ENCODE results near the gene ADCYAP1.
"Not testable (repeated sequence)": the region's sequence is repeated elsewhere in the genome, so short reads cannot be mapped to it uniquely, and the experiment has no call there.

The ADCYAP1 gene

DNA sequence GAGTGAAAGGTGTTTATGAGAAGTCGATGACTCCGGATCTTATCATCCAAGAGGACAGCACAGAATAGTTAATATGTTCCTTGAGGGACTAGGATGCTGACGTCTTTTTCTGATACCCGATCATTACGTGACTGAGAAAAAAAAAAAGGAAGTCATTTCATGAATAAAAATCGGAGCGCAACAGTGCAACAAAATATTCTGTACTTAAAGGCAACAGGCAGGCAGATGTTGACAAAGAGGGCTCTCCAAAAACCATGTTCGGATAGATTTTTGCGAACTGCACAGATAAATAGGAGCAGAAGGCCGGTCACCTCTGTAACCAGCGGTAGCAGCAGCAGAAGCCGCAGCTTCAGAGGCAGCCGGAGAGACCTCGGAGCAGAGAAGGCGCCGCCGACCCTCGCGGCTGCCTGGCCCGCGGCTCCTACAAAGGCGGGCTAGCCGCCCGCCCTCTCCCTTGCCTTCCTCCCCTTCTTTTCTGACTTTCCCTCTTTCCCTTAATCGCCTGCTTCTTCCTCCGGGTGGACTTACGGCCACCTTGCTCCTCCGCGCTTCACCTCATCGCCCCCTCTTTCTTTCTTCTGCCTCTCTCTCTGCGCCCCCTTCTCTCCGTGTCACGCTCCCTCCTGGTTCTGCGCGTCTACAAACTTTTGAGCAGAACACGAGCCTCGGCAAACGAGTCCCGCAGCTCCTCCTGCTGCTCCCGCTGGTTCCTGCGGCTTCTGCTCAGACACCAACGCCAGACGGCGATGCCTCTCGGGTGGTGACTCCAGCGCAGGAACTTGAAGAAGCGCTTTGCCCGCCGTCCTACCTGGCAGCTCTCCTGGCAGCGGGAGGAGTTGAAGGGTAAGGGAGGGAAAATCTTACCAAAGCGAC lies at the start of gene ADCYAP1:
Gene ADCYAP1 (plus strand): TSS at position 654 of the 873 bp plus-strand sequence. CDS start 516 bp downstream, outside the sequence.
- no peaks in the 10 kb centered on the region for H3K36me3 ChIP-seq (ENCODE audit: control insufficient read depth, insufficient read depth, low read length)
- peaks cover 22% of the 10 kb centered on the region for H3K4me1 ChIP-seq (ENCODE audit: control insufficient read depth, insufficient read depth, low read length)
- H3K9ac ChIP-seq (ENCODE audit: low read length) = no peak within 1 kb of the TSS
- no peaks in the 10 kb centered on the region for H3K9me3 ChIP-seq (ENCODE audit: control insufficient read depth, insufficient read depth, low read depth, low read length)
- H3K27ac ChIP-seq (ENCODE audit: low read depth, low read length) = no peak within 1 kb of the TSS
- peak within 1 kb of the TSS; percentile 71 for H3K4me3 ChIP-seq (ENCODE audit: low read depth, low read length)
- H3K27me3 ChIP-seq (ENCODE audit: control insufficient read depth, insufficient read depth, low read length) = peaks cover 98% of the 10 kb centered on the region

DNA sequence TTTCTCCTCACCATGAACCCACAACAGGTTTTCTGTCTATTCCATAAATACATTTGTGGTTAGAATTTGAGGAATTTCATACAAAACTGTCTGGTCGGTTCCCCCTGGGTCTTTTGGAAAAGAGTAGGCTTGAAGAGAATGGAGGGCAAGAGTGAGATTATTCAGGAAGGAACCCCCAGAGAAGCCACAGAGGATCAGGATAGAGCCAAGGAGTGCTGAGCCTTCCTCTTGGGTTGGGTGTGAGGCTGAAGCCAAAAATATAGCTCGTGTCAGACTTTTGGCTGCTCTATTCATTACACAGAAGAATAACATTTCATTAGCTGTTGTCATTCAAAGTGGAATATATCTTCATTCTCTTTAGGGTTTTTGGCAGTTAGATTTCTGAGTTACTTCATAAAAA lies 46.7 kb upstream of the ADCYAP1 start:
- Histone ChIP-seq H3K27ac (ENCODE audit: low read depth, low read length) (no peak overlapping the region), H3K4me3 (ENCODE audit: low read depth, low read length) (no peak overlapping the region), H3K4me1 (ENCODE audit: control insufficient read depth, insufficient read depth, low read length) (peaks cover 5% of the 10 kb centered on the region), H3K27me3 (ENCODE audit: control insufficient read depth, insufficient read depth, low read length) (no peaks in the 10 kb centered on the region), H3K9me3 (ENCODE audit: control insufficient read depth, insufficient read depth, low read depth, low read length) (no peaks in the 10 kb centered on the region), H3K9ac (ENCODE audit: low read length) (no peak overlapping the region), H3K36me3 (ENCODE audit: control insufficient read depth, insufficient read depth, low read length) (no peaks in the 10 kb centered on the region)

DNA sequence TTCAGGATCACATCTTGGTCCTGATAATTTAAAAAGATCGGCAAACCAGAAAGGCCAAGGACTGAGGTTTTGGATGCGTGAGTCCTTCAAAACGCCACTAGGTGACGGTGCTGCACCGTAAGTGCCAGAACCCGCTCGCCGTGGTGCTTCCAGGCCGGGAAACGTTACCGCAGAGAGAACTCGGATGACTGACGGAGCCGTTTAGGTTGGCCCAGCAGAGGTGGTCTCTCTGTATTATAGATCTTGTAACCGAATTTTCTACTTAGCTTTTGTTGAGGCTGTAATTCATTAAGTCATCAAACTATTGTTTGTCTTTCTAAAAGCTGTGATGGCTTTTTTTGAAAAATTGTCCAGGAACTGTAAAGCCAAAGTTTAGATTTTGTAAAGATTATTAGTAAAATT lies 39.8 kb upstream of the ADCYAP1 start:
- H3K4me1 ChIP-seq (ENCODE audit: control insufficient read depth, insufficient read depth, low read length) = peaks cover 5% of the 10 kb centered on the region
- no peaks in the 10 kb centered on the region for H3K36me3 ChIP-seq (ENCODE audit: control insufficient read depth, insufficient read depth, low read length)
- no peak overlapping the region for H3K27ac ChIP-seq (ENCODE audit: low read depth, low read length)
- H3K9me3 ChIP-seq (ENCODE audit: control insufficient read depth, insufficient read depth, low read depth, low read length) = no peaks in the 10 kb centered on the region
- H3K9ac ChIP-seq (ENCODE audit: low read length) = no peak overlapping the region
- no peaks in the 10 kb centered on the region for H3K27me3 ChIP-seq (ENCODE audit: control insufficient read depth, insufficient read depth, low read length)
- H3K4me3 ChIP-seq (ENCODE audit: low read depth, low read length) = no peak overlapping the region

DNA sequence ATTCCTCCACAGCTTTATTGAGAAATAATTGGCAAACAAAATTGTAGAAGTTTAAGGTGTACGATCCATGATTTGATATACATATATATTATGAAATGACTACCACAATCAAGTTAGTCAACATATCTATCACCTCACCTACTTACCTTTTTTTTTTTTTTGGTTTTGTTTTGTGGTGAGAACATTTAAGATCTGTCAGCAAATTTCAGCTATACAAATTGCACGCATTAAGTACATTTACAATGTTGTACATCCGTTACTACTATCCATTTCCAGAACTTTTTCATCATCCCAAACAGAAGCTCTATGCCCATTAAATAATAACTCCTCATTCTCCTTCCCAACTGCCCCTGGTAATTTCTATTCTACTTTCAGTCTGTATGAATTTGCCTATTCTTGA lies 37.4 kb upstream of the ADCYAP1 start:
- Histone ChIP-seq H3K4me3 (ENCODE audit: low read depth, low read length) (no peak overlapping the region), H3K9me3 (ENCODE audit: control insufficient read depth, insufficient read depth, low read depth, low read length) (no peaks in the 10 kb centered on the region), H3K27ac (ENCODE audit: low read depth, low read length) (no peak overlapping the region), H3K4me1 (ENCODE audit: control insufficient read depth, insufficient read depth, low read length) (no peaks in the 10 kb centered on the region), H3K36me3 (ENCODE audit: control insufficient read depth, insufficient read depth, low read length) (no peaks in the 10 kb centered on the region), H3K27me3 (ENCODE audit: control insufficient read depth, insufficient read depth, low read length) (no peaks in the 10 kb centered on the region), H3K9ac (ENCODE audit: low read length) (no peak overlapping the region)

DNA sequence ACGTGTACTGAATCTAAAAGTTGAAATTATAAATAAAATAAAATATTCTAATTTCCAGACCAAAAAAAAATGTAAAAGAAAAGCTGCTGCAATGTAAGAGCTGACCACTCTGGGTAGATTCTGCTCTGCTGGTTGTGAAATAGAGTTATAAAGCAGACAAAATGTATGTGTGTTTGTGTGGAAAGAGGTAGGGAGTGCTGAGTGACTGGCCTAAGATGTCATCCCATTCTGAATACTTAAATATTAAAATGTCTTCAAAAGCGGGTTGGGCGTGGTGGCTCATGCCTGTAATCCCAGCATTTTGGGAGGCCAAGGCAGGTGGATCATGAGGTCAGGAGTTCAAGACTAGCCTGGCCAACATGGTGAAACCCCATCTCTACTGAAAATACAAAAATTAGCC lies 31.2 kb upstream of the ADCYAP1 start:
- H3K4me3 ChIP-seq (ENCODE audit: low read depth, low read length); H3K36me3 ChIP-seq (ENCODE audit: control insufficient read depth, insufficient read depth, low read length); H3K9ac ChIP-seq (ENCODE audit: low read length); H3K27me3 ChIP-seq (ENCODE audit: control insufficient read depth, insufficient read depth, low read length); H3K4me1 ChIP-seq (ENCODE audit: control insufficient read depth, insufficient read depth, low read length); H3K27ac ChIP-seq (ENCODE audit: low read depth, low read length); H3K9me3 ChIP-seq (ENCODE audit: control insufficient read depth, insufficient read depth, low read depth, low read length): not testable (repeated sequence)

DNA sequence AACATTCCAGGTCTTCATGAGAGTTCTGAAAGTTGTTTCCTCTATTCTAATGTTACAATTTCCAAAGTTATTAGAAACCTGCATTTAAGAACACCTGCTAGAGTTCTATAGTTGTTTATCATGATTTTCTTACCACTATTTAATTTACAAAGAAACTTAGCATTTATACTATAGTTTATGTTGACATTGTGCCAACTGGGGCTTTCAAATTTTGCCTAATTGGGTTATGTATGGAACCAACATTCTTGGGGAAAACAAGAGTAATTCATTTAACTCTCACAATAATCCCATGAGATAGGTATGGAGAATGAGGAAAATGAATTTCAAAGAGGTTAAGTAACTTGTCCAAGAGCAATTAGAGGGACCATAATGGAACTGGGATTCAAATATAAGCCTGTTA lies 28.8 kb upstream of the ADCYAP1 start:
- peaks cover 6% of the 10 kb centered on the region for H3K9me3 ChIP-seq (ENCODE audit: control insufficient read depth, insufficient read depth, low read depth, low read length)
- no peaks in the 10 kb centered on the region for H3K36me3 ChIP-seq (ENCODE audit: control insufficient read depth, insufficient read depth, low read length)
- no peak overlapping the region for H3K4me3 ChIP-seq (ENCODE audit: low read depth, low read length)
- H3K9ac ChIP-seq (ENCODE audit: low read length) = no peak overlapping the region
- H3K27ac ChIP-seq (ENCODE audit: low read depth, low read length) = no peak overlapping the region
- no peaks in the 10 kb centered on the region for H3K27me3 ChIP-seq (ENCODE audit: control insufficient read depth, insufficient read depth, low read length)
- no peaks in the 10 kb centered on the region for H3K4me1 ChIP-seq (ENCODE audit: control insufficient read depth, insufficient read depth, low read length)

DNA sequence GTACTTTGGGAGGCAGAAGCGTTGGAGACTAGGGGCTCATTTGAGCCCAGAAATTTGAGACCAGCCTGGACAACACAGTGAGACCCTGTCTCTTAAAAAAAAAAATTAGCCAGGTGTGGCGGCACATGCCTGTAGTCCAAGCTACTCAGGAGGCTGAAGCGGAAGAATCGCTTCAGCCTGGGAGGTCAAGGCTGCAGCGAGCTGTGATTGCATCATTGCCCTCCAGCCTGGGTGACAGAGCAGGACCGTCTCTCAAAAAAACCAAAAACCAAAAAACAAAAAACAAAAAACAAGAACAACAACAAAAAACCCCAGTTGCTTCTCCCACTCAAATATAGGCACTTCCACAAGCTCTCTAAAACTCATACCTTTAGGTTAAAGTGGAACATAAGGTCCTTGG lies 27.4 kb upstream of the ADCYAP1 start:
- Histone ChIP-seq H3K27me3 (ENCODE audit: control insufficient read depth, insufficient read depth, low read length) (no peaks in the 10 kb centered on the region), H3K9me3 (ENCODE audit: control insufficient read depth, insufficient read depth, low read depth, low read length) (peaks cover 6% of the 10 kb centered on the region)

DNA sequence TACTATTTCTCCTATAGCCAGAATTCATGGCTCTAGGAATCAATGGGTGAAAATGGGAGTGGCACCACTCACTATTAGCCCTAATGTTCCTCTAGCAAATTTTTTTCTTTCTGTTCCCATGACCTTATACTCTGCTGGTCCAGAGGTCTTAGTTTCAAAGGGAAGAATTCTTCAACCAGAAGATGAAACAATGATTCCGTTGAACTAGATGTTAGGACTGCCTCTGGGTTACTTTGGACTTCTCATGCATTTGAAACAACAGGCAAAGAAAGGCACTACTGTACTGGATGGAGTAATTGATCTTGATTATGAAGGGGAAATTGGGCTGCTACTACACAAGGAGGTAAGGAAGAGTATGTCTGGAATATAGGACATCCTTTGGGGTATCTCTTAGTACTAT lies 18.6 kb upstream of the ADCYAP1 start:
- H3K9me3 ChIP-seq (ENCODE audit: control insufficient read depth, insufficient read depth, low read depth, low read length) = no peaks in the 10 kb centered on the region
- no peak overlapping the region for H3K4me3 ChIP-seq (ENCODE audit: low read depth, low read length)
- no peaks in the 10 kb centered on the region; the same call in 1 of the 2 replicates for H3K27me3 ChIP-seq (ENCODE audit: control insufficient read depth, insufficient read depth, low read length)
- no peaks in the 10 kb centered on the region for H3K4me1 ChIP-seq (ENCODE audit: control insufficient read depth, insufficient read depth, low read length)
- H3K9ac ChIP-seq (ENCODE audit: low read length) = no peak overlapping the region
- H3K36me3 ChIP-seq (ENCODE audit: control insufficient read depth, insufficient read depth, low read length) = no peaks in the 10 kb centered on the region
- H3K27ac ChIP-seq (ENCODE audit: low read depth, low read length) = no peak overlapping the region

More for the DNA sequence above, 27.4 kb upstream of the ADCYAP1 start:
- Histone ChIP-seq H3K9ac (ENCODE audit: low read length) (no peak overlapping the region), H3K36me3 (ENCODE audit: control insufficient read depth, insufficient read depth, low read length) (no peaks in the 10 kb centered on the region), H3K4me3 (ENCODE audit: low read depth, low read length) (no peak overlapping the region), H3K4me1 (ENCODE audit: control insufficient read depth, insufficient read depth, low read length) (no peaks in the 10 kb centered on the region), H3K27ac (ENCODE audit: low read depth, low read length) (no peak overlapping the region)

DNA sequence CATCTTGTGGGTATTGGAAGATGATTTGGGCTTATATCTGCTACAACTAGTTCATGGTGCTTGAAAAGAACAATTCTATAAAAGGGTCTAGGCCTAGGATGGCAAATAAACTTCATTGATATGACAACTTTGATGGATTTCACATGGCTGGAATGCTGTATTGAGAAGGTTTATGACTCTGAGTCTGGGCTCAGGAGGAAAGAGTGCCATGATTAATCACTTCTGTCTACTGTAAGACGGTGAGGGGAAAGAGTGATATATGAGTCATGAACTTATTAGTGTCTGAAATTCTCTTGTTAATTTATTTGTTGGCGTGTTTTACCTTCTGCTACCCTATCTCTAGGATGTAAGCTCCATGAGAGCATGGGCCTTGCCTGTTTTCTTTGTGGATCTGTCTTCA lies 17.0 kb upstream of the ADCYAP1 start:
- Histone ChIP-seq H3K4me1 (ENCODE audit: control insufficient read depth, insufficient read depth, low read length) (no peaks in the 10 kb centered on the region), H3K4me3 (ENCODE audit: low read depth, low read length) (no peak overlapping the region), H3K36me3 (ENCODE audit: control insufficient read depth, insufficient read depth, low read length) (no peaks in the 10 kb centered on the region), H3K27ac (ENCODE audit: low read depth, low read length) (no peak overlapping the region), H3K27me3 (ENCODE audit: control insufficient read depth, insufficient read depth, low read length) (no peaks in the 10 kb centered on the region; the same call in 1 of the 2 replicates), H3K9me3 (ENCODE audit: control insufficient read depth, insufficient read depth, low read depth, low read length) (no peaks in the 10 kb centered on the region), H3K9ac (ENCODE audit: low read length) (no peak overlapping the region)

DNA sequence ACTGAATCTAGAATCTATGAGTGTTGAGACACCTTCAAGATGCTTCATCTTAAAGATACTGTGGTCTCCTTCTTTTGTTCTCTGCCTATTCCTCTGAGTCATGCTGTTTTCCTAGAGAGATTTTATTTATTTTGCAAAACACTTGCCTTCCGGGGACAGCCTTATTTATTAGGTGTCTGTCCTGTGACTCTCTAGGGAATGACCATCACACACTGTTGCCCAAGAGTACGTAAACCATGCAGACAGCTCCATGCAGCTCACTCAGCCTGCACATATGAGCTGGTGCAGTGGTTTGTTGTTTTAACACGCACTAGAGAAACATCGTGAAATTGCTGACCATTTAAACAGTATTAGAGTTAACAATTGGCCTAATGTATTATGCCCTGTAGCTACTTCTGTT lies 12.4 kb upstream of the ADCYAP1 start:
- Histone ChIP-seq H3K4me1 (ENCODE audit: control insufficient read depth, insufficient read depth, low read length) (no peaks in the 10 kb centered on the region), H3K36me3 (ENCODE audit: control insufficient read depth, insufficient read depth, low read length) (no peaks in the 10 kb centered on the region), H3K27ac (ENCODE audit: low read depth, low read length) (no peak overlapping the region), H3K27me3 (ENCODE audit: control insufficient read depth, insufficient read depth, low read length) (peaks cover 10% of the 10 kb centered on the region; the same call in 1 of the 2 replicates), H3K4me3 (ENCODE audit: low read depth, low read length) (no peak overlapping the region), H3K9ac (ENCODE audit: low read length) (no peak overlapping the region), H3K9me3 (ENCODE audit: control insufficient read depth, insufficient read depth, low read depth, low read length) (no peaks in the 10 kb centered on the region)

DNA sequence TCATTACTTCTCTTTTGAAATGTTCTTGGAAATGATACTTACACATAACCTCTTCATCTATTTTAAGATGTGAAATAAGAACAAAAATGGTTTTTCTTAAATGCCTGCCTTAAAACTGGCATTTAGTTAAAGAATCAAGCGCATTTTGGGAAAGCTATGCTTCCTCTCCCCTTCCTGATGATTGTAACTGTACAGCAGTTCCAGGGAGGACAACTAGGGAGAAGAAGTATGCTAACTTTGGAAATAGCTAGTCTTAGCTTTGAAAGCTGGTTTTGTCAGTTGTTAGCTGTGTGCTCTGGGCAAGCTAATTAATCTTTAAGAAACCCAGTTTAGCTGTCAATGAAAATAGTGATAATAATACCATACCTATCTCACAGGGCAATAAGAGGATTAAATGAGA lies 8.4 kb upstream of the ADCYAP1 start:
- H3K36me3 ChIP-seq (ENCODE audit: control insufficient read depth, insufficient read depth, low read length) = no peaks in the 10 kb centered on the region
- no peak overlapping the region for H3K27ac ChIP-seq (ENCODE audit: low read depth, low read length)
- H3K4me1 ChIP-seq (ENCODE audit: control insufficient read depth, insufficient read depth, low read length) = no peaks in the 10 kb centered on the region
- H3K4me3 ChIP-seq (ENCODE audit: low read depth, low read length) = no peak overlapping the region
- H3K9ac ChIP-seq (ENCODE audit: low read length) = no peak overlapping the region
- H3K27me3 ChIP-seq (ENCODE audit: control insufficient read depth, insufficient read depth, low read length) = peaks cover 42% of the 10 kb centered on the region
- H3K9me3 ChIP-seq (ENCODE audit: control insufficient read depth, insufficient read depth, low read depth, low read length) = no peaks in the 10 kb centered on the region

All from HUES6 (cell line).